Neuronal stem cell (in vitro differentiated cells): ENCODE results near the gene TRABD2A.

Experiments
- DNase-seq: peaks from one replicate; pipeline ENCODE4 v3.0.0-alpha.2; 2013; ENCODE audit warnings: low spot score
- H2AFZ ChIP-seq: one replicate; pipeline ENCODE4 v1.6.1; 2013; ENCODE audit warnings: mild to moderate bottlenecking, low read length, inconsistent platforms
- H2AK5ac ChIP-seq: 2 replicates; pipeline ENCODE4 v1.6.1; 2013; ENCODE audit warnings: low read depth, mild to moderate bottlenecking, inconsistent platforms, low read length, moderate library complexity, mixed read lengths
- H2BK120ac ChIP-seq: 2 replicates; pipeline ENCODE4 v1.6.1; 2013; ENCODE audit warnings: low read depth, mild to moderate bottlenecking, inconsistent platforms, low read length, moderate library complexity, mixed read lengths
- H2BK12ac ChIP-seq: one replicate; pipeline ENCODE4 v1.6.1; 2013; ENCODE audit warnings: low read length, inconsistent platforms
- H2BK15ac ChIP-seq: 2 replicates; pipeline ENCODE4 v1.6.1; 2013; ENCODE audit warnings: mild to moderate bottlenecking, low read length, inconsistent platforms, mixed read lengths
- H2BK5ac ChIP-seq: one replicate; pipeline ENCODE4 v1.6.1; 2013; ENCODE audit warnings: inconsistent platforms, mild to moderate bottlenecking, low read length, moderate library complexity
- H3K14ac ChIP-seq: one replicate; pipeline ENCODE4 v1.6.1; 2013; ENCODE audit warnings: low read length, inconsistent platforms
- H3K18ac ChIP-seq: 2 replicates; pipeline ENCODE4 v1.6.1; 2013; ENCODE audit warnings: low read length, inconsistent platforms
- H3K23ac ChIP-seq: 2 replicates; pipeline ENCODE4 v1.6.1; 2013; ENCODE audit warnings: low read depth, mild to moderate bottlenecking, mixed read lengths, low read length, inconsistent platforms; ENCODE audit not compliant: poor library complexity
- H3K27ac ChIP-seq: replicated peaks from 3 replicates; pipeline ENCODE4 v1.5.1; 2013; ENCODE audit warnings: low read length, inconsistent platforms
- H3K27me3 ChIP-seq, 3 experiments: 2 replicates each; pipeline ENCODE4 v1.6.1; 2013; ENCODE audit warnings: low read length in 3 of 3, mild to moderate bottlenecking in 2 of 3, inconsistent platforms in 1 of 3, low read depth in 1 of 3, mixed read lengths in 1 of 3, moderate library complexity in 1 of 3; ENCODE audit not compliant: control insufficient read depth in 3 of 3, insufficient read depth in 3 of 3
- H3K36me3 ChIP-seq, 2 donors: replicated peaks in 1 of 2; 2 replicates each; pipeline ENCODE4 v1.6.1; 2013; ENCODE audit warnings: low read length in 2 of 2; ENCODE audit not compliant: control insufficient read depth in 2 of 2, insufficient read depth in 2 of 2
- H3K4ac ChIP-seq: 2 replicates; pipeline ENCODE4 v1.6.1; 2013; ENCODE audit warnings: inconsistent platforms, mild to moderate bottlenecking, low read length, moderate library complexity
- H3K4me1 ChIP-seq, 2 donors: 1 replicate in 1 of 2; 2 replicates in 1 of 2; pipeline ENCODE4 v1.6.1; 2013; ENCODE audit warnings: low read length in 2 of 2, low read depth in 1 of 2; ENCODE audit not compliant: control insufficient read depth in 2 of 2, insufficient read depth in 1 of 2
- H3K4me2 ChIP-seq: one replicate; pipeline ENCODE4 v1.6.1; 2013; ENCODE audit warnings: mild to moderate bottlenecking, low read length, inconsistent platforms; ENCODE audit not compliant: insufficient read depth, poor library complexity, severe bottlenecking
- H3K4me3 ChIP-seq, 2 donors: 2 replicates each; pipeline ENCODE4 v1.5.1; 2013; ENCODE audit warnings: low read length in 2 of 2, mild to moderate bottlenecking in 2 of 2, inconsistent platforms in 1 of 2, moderate library complexity in 1 of 2
- H3K79me1 ChIP-seq: one replicate; pipeline ENCODE4 v1.6.1; 2013; ENCODE audit warnings: low read depth, mild to moderate bottlenecking, inconsistent platforms, low read length, moderate library complexity
- H3K9ac ChIP-seq: one replicate; pipeline ENCODE4 v1.6.1; 2013; ENCODE audit warnings: mild to moderate bottlenecking, low read depth, low read length, inconsistent platforms; ENCODE audit not compliant: poor library complexity
- H3K9me3 ChIP-seq, 2 donors: replicated peaks in 1 of 2; 2 replicates each; pipeline versions ENCODE3 to v1.6.1; 2013; ENCODE audit warnings: low read length in 2 of 2, mild to moderate bottlenecking in 2 of 2, inconsistent platforms in 1 of 2, low read depth in 1 of 2, mixed read lengths in 1 of 2, moderate library complexity in 1 of 2; ENCODE audit not compliant: control insufficient read depth in 2 of 2, insufficient read depth in 1 of 2
- H4K8ac ChIP-seq: one replicate; pipeline ENCODE4 v1.6.1; 2013; ENCODE audit warnings: low read depth, mild to moderate bottlenecking, inconsistent platforms, low read length, moderate library complexity
- H4K91ac ChIP-seq: one replicate; pipeline ENCODE4 v1.6.1; 2013; ENCODE audit warnings: low read length, low read depth, mild to moderate bottlenecking, inconsistent platforms; ENCODE audit not compliant: poor library complexity
- WGBS, 2 donors: extraction: QIAGEN DNeasy Blood & Tissue Kit; methylation state at CpG; one replicate each; pipeline ENCODE4 v1.1.7; 2013; ENCODE audit warnings: missing lambda C conversion rate in 2 of 2, mixed read lengths in 1 of 2; ENCODE audit not compliant: insufficient read length in 2 of 2, insufficient replicate concordance in 1 of 2; ENCODE audit errors: extremely low coverage in 2 of 2; 5-methylcytosine and 5-hydroxymethylcytosine counted together

The TRABD2A gene

GRCh38 chr2:84840306-84840705 lies 40.6 kb downstream of the TRABD2A start:
- no peak overlapping the region for H3K18ac ChIP-seq
- no peak overlapping the region for H4K91ac ChIP-seq
- H3K4ac ChIP-seq = no peak overlapping the region
- no peak overlapping the region for H3K9ac ChIP-seq
- H2BK5ac ChIP-seq = no peak overlapping the region
- H2BK15ac ChIP-seq = no peak overlapping the region
- no peak overlapping the region for H3K4me3 ChIP-seq
- H4K8ac ChIP-seq = no peak overlapping the region
- H2BK12ac ChIP-seq = no peak overlapping the region
- H3K9me3 ChIP-seq = peaks cover 0 to under 1% of the 10 kb centered on the region in 2 donors
- peaks cover 0 to 4% of the 10 kb centered on the region in 2 donors for H3K4me1 ChIP-seq
- H2AK5ac ChIP-seq = no peak overlapping the region
- no peak overlapping the region for H2BK120ac ChIP-seq
- no peak overlapping the region for H3K27ac ChIP-seq
- no peaks in the 10 kb centered on the region for H3K27me3 ChIP-seq
- no peaks in the 10 kb centered on the region for H3K79me1 ChIP-seq
- H3K23ac ChIP-seq = no peak overlapping the region
- no CpG with 5 or more reads among the region's 3 CpGs for WGBS, 2 donors
- H2AFZ ChIP-seq = no peak overlapping the region
- no peaks in the 10 kb centered on the region for H3K36me3 ChIP-seq
- H3K4me2 ChIP-seq = no peak overlapping the region
- no peak for DNase-seq
- no peak overlapping the region for H3K14ac ChIP-seq

- H2BK5ac ChIP-seq = no peak overlapping the region
- WGBS, 2 donors = no CpG with 5 or more reads among the region's 4 CpGs
Measured at GRCh38 chr2:84839851-84840250, 41.0 kb downstream of the TRABD2A start.

GRCh38 chr2:84838434-84839145 lies 42.3 kb downstream of the TRABD2A start:
- Histone ChIP-seq H3K9ac (no peak overlapping the region), H3K79me1 (no peaks in the 10 kb centered on the region), H3K9me3 (no peaks in the 10 kb centered on the region), H2BK120ac (no peak overlapping the region), H3K4ac (no peak overlapping the region), H2BK5ac (no peak overlapping the region), H2BK12ac (no peak overlapping the region), H3K23ac (no peak overlapping the region), H4K8ac (no peak overlapping the region), H3K27me3 (no peaks in the 10 kb centered on the region), H2BK15ac (no peak overlapping the region), H3K4me2 (no peak overlapping the region), H3K14ac (no peak overlapping the region), H3K36me3 (no peaks in the 10 kb centered on the region), H3K4me1 (peaks cover 0 to 4% of the 10 kb centered on the region in 2 donors), H3K27ac (no peak overlapping the region), H2AK5ac (no peak overlapping the region), H4K91ac (no peak overlapping the region), H3K4me3 (no peak overlapping the region), H3K18ac (no peak overlapping the region), H2AFZ (no peak overlapping the region)
- DNase-seq = no peak
- WGBS, 2 donors = no CpG with 5 or more reads among the region's 2 CpGs

More at GRCh38 chr2:84839851-84840250, 41.0 kb downstream of the TRABD2A start:
- Histone ChIP-seq H3K14ac (no peak overlapping the region), H2BK12ac (no peak overlapping the region), H3K4me2 (no peak overlapping the region), H3K4me1 (peaks cover 0 to 4% of the 10 kb centered on the region in 2 donors), H2AK5ac (no peak overlapping the region), H3K18ac (no peak overlapping the region), H3K36me3 (no peaks in the 10 kb centered on the region), H3K4me3 (no peak overlapping the region), H4K91ac (no peak overlapping the region), H4K8ac (no peak overlapping the region), H3K23ac (no peak overlapping the region), H2BK15ac (no peak overlapping the region), H3K4ac (no peak overlapping the region), H3K9ac (no peak overlapping the region), H3K79me1 (no peaks in the 10 kb centered on the region), H3K27me3 (no peaks in the 10 kb centered on the region), H2AFZ (no peak overlapping the region), H3K9me3 (no peaks in the 10 kb centered on the region), H3K27ac (no peak overlapping the region), H2BK120ac (no peak overlapping the region)
- no peak for DNase-seq

GRCh38 chr2:84836215-84836614 lies 44.7 kb downstream of the TRABD2A start:
- no peak overlapping the region for H3K4me2 ChIP-seq
- no peak overlapping the region for H3K27ac ChIP-seq
- no peaks in the 10 kb centered on the region for H3K36me3 ChIP-seq
- H3K9ac ChIP-seq = no peak overlapping the region
- H3K4me3 ChIP-seq = no peak overlapping the region
- H3K23ac ChIP-seq = no peak overlapping the region
- H4K8ac ChIP-seq = no peak overlapping the region
- H2BK12ac ChIP-seq = no peak overlapping the region
- H2BK5ac ChIP-seq = no peak overlapping the region
- H3K4ac ChIP-seq = no peak overlapping the region
- no peak overlapping the region for H3K14ac ChIP-seq
- WGBS, 2 donors = no CpG with 5 or more reads among the region's 2 CpGs
- H3K27me3 ChIP-seq = no peaks in the 10 kb centered on the region
- H3K79me1 ChIP-seq = no peaks in the 10 kb centered on the region
- no peak overlapping the region for H2AFZ ChIP-seq
- H3K18ac ChIP-seq = no peak overlapping the region
- no peaks in the 10 kb centered on the region for H3K9me3 ChIP-seq
- H2AK5ac ChIP-seq = no peak overlapping the region
- H3K4me1 ChIP-seq = peaks cover 1 to 10% of the 10 kb centered on the region in 2 donors
- H2BK120ac ChIP-seq = no peak overlapping the region
- H2BK15ac ChIP-seq = no peak overlapping the region
- no peak overlapping the region for H4K91ac ChIP-seq
- no peak for DNase-seq
